ENCODE results near the gene BIN1.

The BIN1 gene

DNA sequence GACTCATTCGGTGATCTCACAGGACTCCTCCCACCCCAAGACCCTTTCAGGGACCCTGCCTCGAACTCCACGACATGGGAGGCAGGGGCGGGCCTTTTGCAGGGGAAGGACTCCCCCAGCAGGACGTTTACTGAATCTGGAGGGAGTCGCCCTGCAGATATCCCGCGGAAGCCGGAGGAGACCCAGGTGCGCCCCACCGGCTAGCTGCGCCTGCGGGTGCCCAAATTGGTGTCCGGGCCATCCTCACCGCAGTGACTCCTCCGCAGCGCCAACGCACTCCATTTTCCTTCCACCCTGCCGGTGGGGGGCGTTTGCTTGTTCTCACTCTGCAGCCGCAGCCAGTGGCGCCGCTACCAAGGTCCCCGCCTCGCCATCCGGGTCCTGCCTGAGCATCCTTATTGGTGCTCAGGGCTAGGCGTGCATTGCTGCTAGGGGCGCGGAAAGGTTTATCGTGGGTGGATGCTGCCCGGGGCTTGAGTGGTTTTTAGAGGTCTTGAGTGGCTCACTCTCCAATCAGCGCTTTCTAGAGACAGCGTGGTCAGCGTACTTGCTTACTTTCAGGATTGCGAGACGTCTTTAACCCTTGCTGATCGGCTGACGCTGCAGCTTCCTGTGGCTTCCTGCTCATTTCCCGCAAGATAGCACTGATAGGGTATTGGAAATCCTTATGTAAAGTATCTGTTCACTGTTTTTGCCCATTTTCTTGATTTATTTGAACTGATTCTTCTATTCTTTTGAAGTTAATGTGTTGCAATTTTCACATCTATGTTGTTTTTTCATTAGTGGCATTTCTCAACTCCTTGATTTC is 81.4 kb downstream of the BIN1 start:
- TF ChIP-seq, protein P1, sequence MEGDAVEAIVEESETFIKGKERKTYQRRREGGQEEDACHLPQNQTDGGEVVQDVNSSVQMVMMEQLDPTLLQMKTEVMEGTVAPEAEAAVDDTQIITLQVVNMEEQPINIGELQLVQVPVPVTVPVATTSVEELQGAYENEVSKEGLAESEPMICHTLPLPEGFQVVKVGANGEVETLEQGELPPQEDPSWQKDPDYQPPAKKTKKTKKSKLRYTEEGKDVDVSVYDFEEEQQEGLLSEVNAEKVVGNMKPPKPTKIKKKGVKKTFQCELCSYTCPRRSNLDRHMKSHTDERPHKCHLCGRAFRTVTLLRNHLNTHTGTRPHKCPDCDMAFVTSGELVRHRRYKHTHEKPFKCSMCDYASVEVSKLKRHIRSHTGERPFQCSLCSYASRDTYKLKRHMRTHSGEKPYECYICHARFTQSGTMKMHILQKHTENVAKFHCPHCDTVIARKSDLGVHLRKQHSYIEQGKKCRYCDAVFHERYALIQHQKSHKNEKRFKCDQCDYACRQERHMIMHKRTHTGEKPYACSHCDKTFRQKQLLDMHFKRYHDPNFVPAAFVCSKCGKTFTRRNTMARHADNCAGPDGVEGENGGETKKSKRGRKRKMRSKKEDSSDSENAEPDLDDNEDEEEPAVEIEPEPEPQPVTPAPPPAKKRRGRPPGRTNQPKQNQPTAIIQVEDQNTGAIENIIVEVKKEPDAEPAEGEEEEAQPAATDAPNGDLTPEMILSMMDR (IDR thresholded peaks at IDR 0.05; ENCODE audit: low read depth, low read length), result peak; percentile 48
- peak; percentile 56 for DNase-seq (ENCODE audit: extremely low read depth, low read depth)

DNA sequence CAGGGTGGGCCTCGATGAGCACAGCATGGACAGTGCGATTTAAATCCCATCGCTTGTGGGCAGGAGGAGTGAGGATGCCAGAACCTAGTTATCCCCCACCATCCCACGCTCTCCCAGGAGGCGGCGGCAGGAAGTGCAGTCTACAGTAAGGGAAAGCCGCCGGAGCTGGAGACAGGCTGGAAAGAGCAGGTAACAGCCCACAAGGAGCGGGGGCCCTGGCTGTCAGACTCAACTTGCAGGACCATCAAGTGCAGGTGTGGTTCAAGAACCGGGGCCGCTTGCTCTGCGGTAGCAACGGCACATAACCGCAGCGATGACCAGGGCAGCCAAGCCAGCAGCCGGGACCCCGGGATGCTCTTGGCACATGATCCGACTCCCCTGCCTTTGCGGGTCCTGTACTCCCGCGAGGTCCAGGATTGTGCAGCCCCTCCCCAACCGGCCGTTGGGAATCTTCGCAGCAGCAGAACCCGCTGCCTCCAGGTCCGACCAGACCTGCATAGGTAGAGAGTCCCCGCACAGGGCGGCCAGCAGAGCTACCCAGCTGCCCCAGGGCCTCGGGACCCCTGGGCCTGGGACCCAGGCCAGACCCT is 82.1 kb downstream of the BIN1 start:
- DNase-seq (ENCODE audit: extremely low read depth, low read depth), result no peak
- TF ChIP-seq, protein P1 (IDR thresholded peaks at IDR 0.05; ENCODE audit: low read depth, low read length), result peak; percentile 30; the same call in 1 of the 2 replicates

DNA sequence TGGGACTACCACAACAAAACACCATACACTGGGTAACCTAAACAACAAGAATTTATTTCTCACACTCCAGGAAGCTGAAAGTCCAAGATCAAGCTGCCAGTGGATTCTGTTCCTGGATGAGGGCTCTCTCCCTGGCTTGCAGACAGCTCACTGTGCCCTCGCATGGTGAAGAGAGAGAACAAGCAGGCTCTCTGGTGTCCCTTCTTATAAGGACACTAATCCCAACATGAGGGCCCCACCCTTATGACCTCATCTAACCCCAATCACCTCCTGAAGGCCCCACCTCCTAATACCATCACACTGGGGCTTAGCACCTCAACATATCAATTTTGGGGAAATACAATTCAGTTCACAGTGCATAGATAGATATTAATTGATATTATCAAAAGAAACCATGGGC is 83.5 kb downstream of the BIN1 start:
- DNase-seq (ENCODE audit: extremely low read depth, low read depth), result no peak
- TF ChIP-seq, protein P1 (IDR thresholded peaks at IDR 0.05; ENCODE audit: low read depth, low read length), result no peak

DNA sequence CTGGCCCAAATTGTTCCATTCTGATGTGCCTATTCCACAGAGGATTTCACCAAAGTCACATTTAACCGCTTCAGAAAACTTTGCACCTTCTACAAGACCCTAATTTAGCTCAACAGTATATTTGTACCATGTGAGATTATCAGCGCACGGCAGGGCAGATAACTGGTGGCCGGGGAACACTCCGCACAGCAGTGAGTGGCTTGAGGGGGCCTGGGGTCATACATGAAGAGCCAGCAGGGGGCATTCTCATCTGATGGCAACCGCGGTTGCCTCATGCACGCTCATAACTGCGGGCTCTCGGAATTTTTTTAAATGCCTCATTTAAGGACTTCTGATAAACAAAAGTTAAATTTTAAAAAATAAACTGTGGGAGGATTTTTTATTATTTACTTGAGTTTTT is 84.1 kb downstream of the BIN1 start:
- TF ChIP-seq, protein P1 (IDR thresholded peaks at IDR 0.05; ENCODE audit: low read depth, low read length), result no peak

DNA sequence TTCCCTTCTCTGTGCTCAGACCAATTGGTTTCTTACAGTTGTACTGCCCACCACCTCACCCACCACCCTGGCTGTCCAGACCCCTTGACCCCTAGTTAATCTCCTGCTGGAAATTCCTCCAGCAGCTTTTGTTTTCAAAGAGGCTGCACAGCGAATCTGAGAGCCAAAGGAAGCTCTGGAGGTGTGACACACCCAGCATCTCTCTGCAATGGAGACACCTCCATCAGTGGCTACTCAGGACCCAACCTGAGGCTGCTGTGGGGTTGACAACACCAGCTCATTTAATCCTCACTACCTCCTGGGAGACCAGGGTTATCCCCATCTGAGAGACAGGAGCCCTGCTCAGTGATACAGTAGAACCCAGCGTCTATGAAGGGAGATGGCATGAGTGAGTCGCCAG is 86.4 kb downstream of the BIN1 start:
- TF ChIP-seq, protein P1 (IDR thresholded peaks at IDR 0.05; ENCODE audit: low read depth, low read length), result no peak
- DNase-seq (ENCODE audit: extremely low read depth, low read depth), result no peak

More for the DNA sequence above, 84.1 kb downstream of the BIN1 start:
- DNase-seq (ENCODE audit: extremely low read depth, low read depth), result no peak

DNA sequence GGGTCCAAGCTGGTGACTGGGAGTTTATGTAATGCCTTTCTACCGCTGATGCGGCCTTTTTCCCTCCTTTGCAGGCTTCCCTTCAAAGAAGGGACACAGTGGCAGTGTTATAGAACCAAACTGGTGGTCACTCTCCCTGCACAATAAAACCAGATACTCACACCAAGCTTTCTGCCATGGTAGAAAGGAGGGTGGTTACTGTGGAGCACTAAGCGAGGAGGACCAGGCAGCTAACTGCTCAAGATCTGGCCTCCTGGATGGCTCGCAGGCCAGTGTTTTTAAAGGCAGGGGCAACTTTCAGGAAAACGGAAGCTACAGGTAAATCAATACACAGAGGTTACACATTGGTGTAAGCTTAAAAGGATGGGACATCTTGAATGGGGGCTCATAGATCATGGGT is 89.4 kb downstream of the BIN1 start:
- no peak for DNase-seq (ENCODE audit: extremely low read depth, low read depth)
- TF ChIP-seq, protein P1 (IDR thresholded peaks at IDR 0.05; ENCODE audit: low read depth, low read length), result no peak

DNA sequence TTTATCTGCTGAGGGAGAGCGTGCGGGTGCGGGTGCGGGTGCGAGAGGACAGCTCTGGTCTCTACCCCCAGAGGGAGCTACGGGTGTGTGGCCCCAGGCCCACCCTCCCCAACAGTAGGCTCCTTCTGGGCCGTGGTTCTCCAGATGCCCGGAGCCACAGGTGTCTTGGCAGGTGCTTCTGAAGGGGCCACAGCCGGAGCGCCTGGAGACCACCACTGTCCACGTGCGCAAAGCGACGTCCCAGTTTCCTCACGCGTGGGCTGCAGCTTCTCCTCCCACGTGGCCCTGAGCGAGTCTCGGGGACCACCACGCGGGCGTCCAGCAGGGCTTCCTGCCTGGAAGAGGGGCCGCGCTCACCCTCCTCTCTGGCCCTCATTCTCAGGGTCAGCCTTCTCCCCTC is 90.6 kb downstream of the BIN1 start:
- TF ChIP-seq, protein P1 (IDR thresholded peaks at IDR 0.05; ENCODE audit: low read depth, low read length), result no peak
- DNase-seq (ENCODE audit: extremely low read depth, low read depth), result no peak
